SK-N-MC (cell line): ENCODE results near the gene SRM.

Experiments
- EZH2 ChIP-seq: fragments of 200-600 bp; sonication (generic); IDR thresholded peaks from one replicate; pipeline ENCODE4 v1.6.1; 2017; ENCODE audit warnings: antibody characterized with exemption
- POLR2AphosphoS5 ChIP-seq: IDR thresholded peaks from 2 replicates; pipeline ENCODE4 v1.6.1; 2012; ENCODE audit warnings: mild to moderate bottlenecking, low read depth, low read length, borderline replicate concordance

GRCh38 chr1:11037740-11038182 lies 22.1 kb downstream of the SRM start:
- TF ChIP-seq POLR2AphosphoS5 = no peak
- no peak for TF ChIP-seq EZH2
